T follicular helper cell (primary cell): Measurements from ENCODE around the gene R3HDML.

Experiments used
- DNase-seq: peaks from one replicate; pipeline ENCODE4 v3.0.0-alpha.2; 2020; ENCODE audit warnings: low read depth

R3HDML gene

GRCh38 chr20:44364068-44364467 lies 27.2 kb downstream of the R3HDML start:
- no peak for DNase-seq

DNA sequence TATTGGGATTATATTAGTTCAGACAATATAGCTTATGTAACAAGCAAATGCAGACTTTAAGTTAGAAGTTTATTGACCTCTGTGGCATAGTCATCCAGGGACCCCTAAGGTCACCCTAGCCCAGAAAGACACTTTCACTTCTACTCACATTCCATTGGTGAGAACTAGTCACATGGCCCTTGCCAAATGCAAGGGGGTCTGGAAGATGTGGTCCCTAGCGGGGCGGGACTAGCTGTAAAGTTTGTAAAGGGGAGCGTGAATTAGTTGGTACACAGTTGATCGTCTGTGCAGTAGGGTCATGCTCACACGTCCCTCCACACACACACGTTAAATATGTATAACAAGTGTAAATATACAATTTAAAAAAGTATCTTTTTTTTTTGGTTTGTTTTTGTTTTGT lies 27.9 kb downstream of the R3HDML start:
- DNase-seq = no peak

GRCh38 chr20:44367746-44368145 lies 30.9 kb downstream of the R3HDML start:
- DNase-seq = no peak

DNA sequence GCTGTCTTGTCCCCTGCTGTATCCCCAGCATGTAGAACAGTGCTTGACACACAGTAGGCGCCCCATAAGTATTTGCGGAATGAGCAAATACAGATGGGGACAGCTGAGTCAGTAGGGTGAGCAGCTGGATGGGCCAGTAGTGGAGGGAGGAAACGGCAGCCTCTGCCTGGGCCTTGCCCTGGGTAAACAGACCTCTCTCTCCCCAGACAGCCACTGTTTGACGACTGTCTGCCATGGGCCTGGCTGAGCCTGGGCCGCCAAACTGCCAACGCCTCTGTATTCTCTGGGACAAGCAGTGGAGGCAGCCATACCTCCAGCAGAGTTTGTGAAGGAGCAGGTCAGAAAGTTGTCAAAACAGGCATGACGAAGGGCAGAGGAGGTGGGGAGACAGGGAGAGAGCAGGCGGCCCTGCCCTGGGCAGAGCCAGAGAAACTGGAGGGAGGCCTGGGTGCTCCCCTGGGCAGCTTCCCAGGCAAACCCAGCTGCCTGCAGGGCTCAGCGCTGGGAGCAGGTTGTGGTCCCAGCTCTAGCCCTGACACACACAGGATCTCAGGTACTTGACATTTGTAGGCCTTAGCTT lies 33.9 kb downstream of the R3HDML start:
- no peak for DNase-seq

DNA sequence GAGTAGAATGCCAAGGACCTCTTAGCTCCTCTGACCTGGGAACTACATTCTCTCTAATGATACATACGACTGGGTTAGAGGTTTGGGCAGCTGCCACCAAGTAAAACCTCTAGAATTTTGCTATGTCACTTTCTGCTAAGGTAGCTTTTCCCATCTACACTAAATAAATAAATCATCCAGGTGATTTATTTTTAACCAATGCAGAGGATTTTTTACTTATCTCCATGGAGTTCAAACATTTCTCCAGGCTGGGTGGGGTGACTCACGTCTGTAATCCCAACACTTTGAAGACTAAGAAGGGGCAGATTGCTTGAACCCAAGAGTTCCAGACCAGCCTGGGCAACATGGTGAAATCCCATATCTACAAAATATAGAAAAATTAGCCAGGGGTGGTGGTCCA lies 45.8 kb downstream of the R3HDML start:
- DNase-seq = no peak

GRCh38 chr20:44384423-44385027 lies 47.7 kb downstream of the R3HDML start:
- DNase-seq = peak; percentile 66

GRCh38 chr20:44388466-44389023 lies 51.7 kb downstream of the R3HDML start:
- peak; percentile 41 for DNase-seq

- DNase-seq = no peak
Measured at GRCh38 chr20:44389871-44390270, 53.0 kb downstream of the R3HDML start.

DNA sequence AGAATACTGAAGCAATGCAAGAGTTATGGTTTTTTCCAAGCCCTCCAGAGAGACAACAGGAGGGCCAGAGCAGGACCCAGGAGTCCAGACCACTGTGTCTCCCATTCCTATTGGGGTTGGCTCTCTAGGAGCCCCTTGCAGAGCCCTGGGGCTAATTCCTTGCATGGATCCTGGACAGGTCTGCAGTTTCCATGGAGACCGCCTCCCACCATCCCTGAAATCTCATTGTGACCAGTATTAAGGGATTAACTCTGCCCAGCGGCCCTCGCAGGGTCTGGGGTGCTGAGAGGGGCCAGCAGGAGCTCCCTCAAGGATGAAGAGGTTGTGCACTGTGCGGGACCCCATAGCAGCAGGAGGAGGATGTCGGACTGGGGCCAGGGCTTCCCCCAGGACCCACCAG lies 53.4 kb downstream of the R3HDML start:
- DNase-seq = no peak

DNA sequence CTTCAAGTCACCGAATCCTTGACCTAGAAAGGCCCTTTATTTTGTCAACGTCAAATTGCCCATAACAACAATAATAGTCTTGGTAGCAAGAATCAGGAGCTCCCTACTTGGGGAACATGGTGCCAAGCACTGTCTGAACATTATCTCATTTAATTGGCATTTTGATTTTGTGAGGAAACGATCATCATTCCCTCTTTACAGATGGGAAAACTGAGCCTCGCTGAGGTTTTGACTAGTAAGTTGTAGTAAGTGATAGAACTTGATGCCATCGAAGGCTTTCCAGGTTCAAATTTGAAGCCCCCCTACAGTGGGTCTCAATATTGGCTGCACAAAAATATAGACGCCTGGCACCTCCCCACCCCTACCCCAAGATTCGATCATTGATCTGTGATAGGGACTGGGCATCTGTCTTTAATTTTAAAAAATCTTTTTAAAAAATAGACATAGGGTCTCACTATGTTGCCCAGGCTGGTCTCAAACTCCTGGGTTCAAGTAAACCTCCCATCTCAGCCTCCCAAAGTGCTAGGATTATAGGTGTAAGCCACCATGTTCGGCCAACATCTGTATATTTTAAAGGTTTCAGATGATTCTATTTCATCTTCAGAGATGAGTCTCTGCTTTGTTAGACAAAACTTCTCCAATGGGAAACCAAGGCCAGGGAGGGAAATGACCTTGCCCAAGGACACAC lies 55.4 kb downstream of the R3HDML start:
- DNase-seq = no peak

DNA sequence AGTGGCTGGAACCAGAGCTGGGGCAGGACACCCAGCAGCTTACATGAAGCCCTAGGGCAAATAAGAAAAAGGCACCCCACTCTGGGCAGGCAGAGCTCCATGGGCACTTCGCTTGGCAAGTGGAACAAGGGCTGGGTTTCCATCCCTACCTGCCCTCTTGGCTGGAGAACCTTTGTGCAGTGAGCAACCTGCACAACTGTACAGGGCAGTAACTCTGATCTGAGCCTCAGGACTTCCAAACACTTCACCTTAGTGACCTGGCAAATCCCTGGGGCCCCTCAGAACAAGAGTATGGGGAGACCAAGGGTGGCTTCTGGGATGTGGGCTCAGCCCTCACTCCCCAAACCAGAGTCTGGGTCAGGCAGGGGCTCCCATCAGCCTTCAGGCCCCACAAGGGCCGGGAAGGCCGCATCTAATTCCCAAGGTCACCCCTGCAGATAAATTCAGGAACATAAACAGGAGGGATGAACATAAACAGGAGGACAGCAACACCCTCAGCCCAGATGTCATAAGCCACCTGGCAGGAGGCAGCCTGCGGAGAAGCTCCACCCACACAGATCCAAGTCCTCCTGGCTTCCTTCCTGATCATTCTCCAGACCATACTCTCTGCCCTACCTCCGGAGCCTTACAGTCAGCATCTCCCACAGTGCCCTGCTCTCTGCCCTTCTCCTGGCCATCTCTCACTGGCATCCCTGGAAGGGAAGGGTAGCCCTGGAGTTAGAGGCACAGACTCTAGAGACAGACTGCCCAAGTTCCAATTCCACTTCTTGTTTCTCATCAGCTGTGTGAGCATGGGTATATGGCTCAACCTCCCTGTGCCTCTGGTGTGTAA lies 56.1 kb downstream of the R3HDML start:
- DNase-seq = no peak

GRCh38 chr20:44393608-44394451 lies 57.0 kb downstream of the R3HDML start:
- DNase-seq = no peak

DNA sequence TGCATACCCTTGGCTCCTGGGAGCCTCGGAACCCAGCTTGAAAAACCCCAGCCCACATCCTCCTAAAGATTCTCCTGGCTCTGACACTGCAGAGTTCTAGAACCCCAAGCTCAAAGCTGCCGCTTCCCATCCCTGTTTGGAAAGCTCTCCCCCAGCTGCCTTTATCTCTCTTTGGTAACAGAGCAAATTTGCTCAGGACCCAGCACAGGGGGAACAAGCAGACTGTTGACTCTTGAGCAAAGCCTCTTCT lies 57.5 kb downstream of the R3HDML start:
- no peak for DNase-seq

GRCh38 chr20:44394702-44395460 lies 58.0 kb downstream of the R3HDML start:
- DNase-seq = no peak

DNA sequence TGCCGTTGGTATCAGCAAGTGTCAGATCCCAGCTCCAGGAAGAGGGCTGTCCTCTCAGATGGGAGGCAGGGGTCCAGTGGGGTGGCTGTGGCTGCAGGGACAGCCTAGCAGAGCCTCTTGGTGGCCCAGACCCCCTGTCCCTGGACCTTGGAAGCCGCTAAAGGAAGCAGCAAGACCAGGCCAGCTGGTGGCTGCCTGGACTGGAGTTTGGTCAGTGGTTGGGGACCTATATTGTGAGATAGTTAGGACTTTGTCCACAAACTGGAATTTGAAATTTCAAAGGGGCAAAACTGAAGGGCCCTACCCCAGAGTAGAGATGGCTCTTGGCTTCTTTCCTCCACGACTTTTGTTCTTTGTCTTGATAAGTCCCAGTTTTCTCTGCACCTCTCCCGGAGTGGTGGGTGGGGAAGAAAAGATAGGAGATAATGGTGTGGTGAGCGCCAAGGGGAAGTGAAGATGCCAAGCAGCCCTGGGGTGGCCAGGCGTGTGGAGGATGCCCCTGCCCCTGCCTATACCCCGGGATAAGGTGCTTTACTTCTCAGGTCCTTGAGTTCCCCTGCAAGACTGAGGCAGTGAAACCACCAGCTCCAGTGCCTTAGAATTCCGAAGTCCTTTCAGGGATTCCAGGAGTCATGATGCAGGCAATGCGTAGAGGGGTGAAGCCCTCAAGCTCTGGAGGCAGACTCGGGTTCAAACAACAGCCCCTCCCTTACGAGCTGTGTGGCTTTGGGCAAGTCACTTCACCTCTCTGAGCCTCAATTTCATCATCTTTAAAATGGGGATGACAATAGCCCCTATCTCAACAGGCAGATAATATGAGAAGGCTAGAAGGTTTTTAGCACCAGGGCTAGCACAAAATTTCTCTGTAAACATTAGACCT lies 58.9 kb downstream of the R3HDML start:
- DNase-seq = no peak

- DNase-seq = no peak
Measured at GRCh38 chr20:44396369-44397130, 59.7 kb downstream of the R3HDML start.

DNA sequence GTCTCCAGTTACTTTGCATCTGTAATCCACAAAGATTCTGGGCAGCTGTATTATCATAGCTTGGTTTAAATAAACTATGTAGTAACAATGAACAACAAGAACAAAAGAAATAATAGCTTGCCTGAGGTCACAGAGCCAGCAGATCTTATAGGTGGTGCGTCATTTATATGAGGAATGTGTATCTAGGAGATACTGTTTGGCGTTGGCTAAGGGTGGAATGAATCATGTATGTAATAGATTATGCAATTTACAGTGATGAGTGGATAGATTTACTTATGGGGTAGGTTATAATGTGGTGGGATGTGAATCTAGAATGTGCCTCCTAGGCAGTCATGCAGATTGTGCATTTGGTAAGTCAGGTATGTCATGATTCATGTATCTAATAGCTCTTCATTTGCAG lies 61.5 kb downstream of the R3HDML start:
- no peak for DNase-seq

DNA sequence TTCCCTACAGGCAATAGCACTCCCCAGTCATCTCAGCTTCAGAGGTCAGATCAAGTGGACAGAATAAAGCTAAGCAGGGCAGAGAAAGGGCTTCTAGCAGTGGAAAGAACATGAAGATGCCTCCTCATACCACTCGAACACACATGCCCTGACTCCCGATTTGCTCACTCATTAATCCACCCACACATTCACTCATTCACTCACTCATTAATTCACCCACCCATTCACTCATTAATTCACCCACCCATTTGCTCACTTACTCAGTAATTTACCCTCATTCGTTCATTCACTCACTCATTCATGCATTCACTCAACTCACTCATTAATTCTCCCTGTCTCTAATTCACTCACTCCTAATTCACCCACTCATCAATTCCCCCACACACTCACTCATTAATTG lies 62.6 kb downstream of the R3HDML start:
- no peak for DNase-seq

GRCh38 chr20:44400671-44400969 lies 63.8 kb downstream of the R3HDML start:
- no peak for DNase-seq
